ENCODE measurements around the gene KERA.

DNA sequence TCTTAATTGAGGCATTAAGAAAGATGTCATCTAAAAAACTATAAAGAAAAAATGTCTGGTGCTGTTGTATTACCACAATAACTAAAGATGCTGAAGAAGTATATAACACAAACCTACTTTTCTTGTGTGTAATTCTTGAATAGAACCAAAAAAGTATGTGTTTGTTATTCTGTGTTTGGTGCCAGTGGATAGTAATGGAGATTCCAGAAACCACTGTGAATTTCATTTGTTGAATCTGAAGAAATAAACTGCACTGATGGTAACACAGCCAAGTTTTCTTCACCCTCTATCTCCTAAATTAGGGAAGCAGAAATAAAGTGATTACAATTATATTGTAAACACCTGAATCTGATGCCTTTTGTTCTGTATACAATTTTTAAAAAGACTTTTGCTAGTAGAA lies 13.1 kb upstream of the KERA start:
- TF ChIP-seq CTCF (IDR thresholded peaks at IDR 0.05) (no peak), ZFX (IDR thresholded peaks at IDR 0.05; ENCODE audit: borderline replicate concordance) (no peak)

All from 22Rv1 (cell line).